Activated naive CD8-positive, alpha-beta T cell treated with anti-CD3 and anti-CD28 coated beads, Interleukin-2, amount 10 ng/mL, durations not matched to agents 7 days and 5 days (primary cell): ENCODE data around the gene LRSAM1. TPM values are rescaled to one million over a fixed set of nuclear protein-coding genes. Genes with fewer than 3 reads are reported as not detected.

ENCODE experiments used
- ATAC-seq: fragments of 150-1000 bp; cut with Tn5 transposase; one replicate; pipeline ENCODE4 v1.10.0; 2021; ENCODE audit warnings: low read depth, moderate library complexity
- POLR2A ChIA-PET: fragments of 350-600 bp; sonication (Branson Sonifier 250); formaldehyde crosslinking; loops from one replicate; lab custom pipeline; 2021; ENCODE audit warnings: antibody characterized with exemption; lab: Charles Lee
- DNase-seq: peaks from one replicate; pipeline ENCODE4 v3.0.0; 2021
- H3K27ac Mint-ChIP-seq: one replicate; pipeline ENCODE4 v1.8.0; 2022; ENCODE audit warnings: mild to moderate bottlenecking, mixed read lengths
- H3K27me3 Mint-ChIP-seq: one replicate; pipeline ENCODE4 v1.8.0; 2022; ENCODE audit warnings: mild to moderate bottlenecking, moderate library complexity, mixed read lengths
- H3K36me3 Mint-ChIP-seq: one replicate; pipeline ENCODE4 v1.8.0; 2021; ENCODE audit warnings: mild to moderate bottlenecking, mixed read lengths
- H3K4me1 Mint-ChIP-seq: one replicate; pipeline ENCODE4 v1.8.0; 2021; ENCODE audit warnings: mixed read lengths
- H3K4me3 Mint-ChIP-seq: one replicate; pipeline ENCODE4 v1.8.0; 2022; ENCODE audit warnings: mild to moderate bottlenecking, moderate library complexity, mixed read lengths
- H3K9me3 Mint-ChIP-seq: one replicate; pipeline ENCODE4 v1.8.0; 2021; ENCODE audit warnings: mixed read lengths
- total RNA-seq, 2 experiments: library from RNA; stranded (reverse); gene quantifications; one replicate each; pipeline ENCODE4 v1.2.3, GENCODE V29; 2021

Gene LRSAM1
- 10 to 100 TPM; 22.4 to 25.5 TPM for total RNA-seq

GRCh38 chr9:127450830-127451607 lies at the start of gene LRSAM1, which contains the start of gene RPL12:
Gene LRSAM1, plus strand, starts transcription at chr9:127451510. Its CDS starts 3,018 bp downstream, at chr9:127454528.
Gene RPL12, minus strand, starts transcription at chr9:127451406. Its CDS starts 89 bp downstream, at chr9:127451317.
- DNase-seq (peak; percentile 99), ATAC-seq (peak; percentile 73)
- POLR2A ChIA-PET, result interaction anchor here (0.6 to 4.2 kb wide), 30 partner anchors 10 to 591 kb away, joined by 3 to 53 read pairs (median 4); partner anchors contain the start of genes CDK9, PTRH1, SLC2A8 and TOR2A
- Mint-ChIP-seq H3K4me3 (peak within 1 kb of the TSS; percentile 89), H3K27ac (peak within 1 kb of the TSS; percentile 96), H3K9me3 (peaks cover 7% of the 10 kb centered on the region), H3K4me1 (peaks cover 36% of the 10 kb centered on the region), H3K27me3 (no peaks in the 10 kb centered on the region), H3K36me3 (peaks cover 49% of the 10 kb centered on the region)

- peaks cover 24% of the 10 kb centered on the region for H3K27me3 Mint-ChIP-seq
- H3K36me3 Mint-ChIP-seq, result no peaks in the 10 kb centered on the region
- POLR2A ChIA-PET, result no interaction called here
- no peak for ATAC-seq
- H3K4me3 Mint-ChIP-seq, result no peak overlapping the region
- H3K27ac Mint-ChIP-seq, result no peak overlapping the region
- no peaks in the 10 kb centered on the region for H3K9me3 Mint-ChIP-seq
- DNase-seq, result no peak
- H3K4me1 Mint-ChIP-seq, result peaks cover 2% of the 10 kb centered on the region
Measured at GRCh38 chr9:127402401-127403090, 48.8 kb upstream of the LRSAM1 start.

- peaks cover 21% of the 10 kb centered on the region for H3K27me3 Mint-ChIP-seq
Measured at GRCh38 chr9:127403507-127404192, 47.7 kb upstream of the LRSAM1 start.

GRCh38 chr9:127404631-127405030 lies 46.7 kb upstream of the LRSAM1 start:
- H3K4me1 Mint-ChIP-seq, result no peaks in the 10 kb centered on the region
- no peak overlapping the region for H3K4me3 Mint-ChIP-seq
- DNase-seq (no peak), ATAC-seq (no peak)
- no peaks in the 10 kb centered on the region for H3K36me3 Mint-ChIP-seq
- no peaks in the 10 kb centered on the region for H3K9me3 Mint-ChIP-seq
- POLR2A ChIA-PET, result no interaction called here
- peaks cover 16% of the 10 kb centered on the region for H3K27me3 Mint-ChIP-seq
- no peak overlapping the region for H3K27ac Mint-ChIP-seq

More at GRCh38 chr9:127403507-127404192, 47.7 kb upstream of the LRSAM1 start:
- Mint-ChIP-seq H3K27ac (no peak overlapping the region), H3K4me3 (no peak overlapping the region), H3K9me3 (no peaks in the 10 kb centered on the region), H3K36me3 (no peaks in the 10 kb centered on the region), H3K4me1 (no peaks in the 10 kb centered on the region)
- DNase-seq (no peak), ATAC-seq (no peak)
- POLR2A ChIA-PET, result no interaction called here

- H3K4me1 Mint-ChIP-seq, result no peaks in the 10 kb centered on the region
- H3K27me3 Mint-ChIP-seq, result peaks cover 11% of the 10 kb centered on the region
- POLR2A ChIA-PET, result no interaction called here
- no peak overlapping the region for H3K27ac Mint-ChIP-seq
- no peak overlapping the region for H3K4me3 Mint-ChIP-seq
- H3K9me3 Mint-ChIP-seq, result no peaks in the 10 kb centered on the region
- no peak for DNase-seq
- H3K36me3 Mint-ChIP-seq, result no peaks in the 10 kb centered on the region
- ATAC-seq, result no peak
Measured at GRCh38 chr9:127405344-127406125, 45.8 kb upstream of the LRSAM1 start.

GRCh38 chr9:127406799-127407491 lies 44.4 kb upstream of the LRSAM1 start:
- POLR2A ChIA-PET, result interaction anchor here (0.7 to 1.2 kb wide), 2 partner anchors 10 to 52 kb away, joined by 3 to 4 read pairs; partner anchors contain the start of gene SLC2A8
- H3K27me3 Mint-ChIP-seq, result peaks cover 10% of the 10 kb centered on the region

GRCh38 chr9:127407492-127407843 lies 43.8 kb upstream of the LRSAM1 start:
- Mint-ChIP-seq H3K27ac (no peak overlapping the region), H3K4me3 (no peak overlapping the region), H3K27me3 (peaks cover 9% of the 10 kb centered on the region), H3K9me3 (no peaks in the 10 kb centered on the region), H3K4me1 (peaks cover 3% of the 10 kb centered on the region), H3K36me3 (no peaks in the 10 kb centered on the region)
- DNase-seq, result no peak
- ATAC-seq, result no peak
- POLR2A ChIA-PET, result interaction anchor here (0.7 to 1.2 kb wide), 2 partner anchors 11 to 51 kb away, joined by 3 to 4 read pairs; partner anchors contain the start of gene SLC2A8

More at GRCh38 chr9:127406799-127407491, 44.4 kb upstream of the LRSAM1 start:
- no peak for ATAC-seq
- Mint-ChIP-seq H3K27ac (no peak overlapping the region), H3K9me3 (no peaks in the 10 kb centered on the region), H3K4me1 (peaks cover 3% of the 10 kb centered on the region), H3K36me3 (no peaks in the 10 kb centered on the region), H3K4me3 (no peak overlapping the region)
- no peak for DNase-seq

- peaks cover 3% of the 10 kb centered on the region for H3K4me1 Mint-ChIP-seq
- H3K9me3 Mint-ChIP-seq, result no peaks in the 10 kb centered on the region
- no peaks in the 10 kb centered on the region for H3K36me3 Mint-ChIP-seq
- H3K27ac Mint-ChIP-seq, result no peak overlapping the region
- H3K4me3 Mint-ChIP-seq, result no peak overlapping the region
- peaks cover 18% of the 10 kb centered on the region for H3K27me3 Mint-ChIP-seq
- DNase-seq (no peak), ATAC-seq (no peak)
- POLR2A ChIA-PET, result no interaction called here
Measured at GRCh38 chr9:127411122-127411521, 40.2 kb upstream of the LRSAM1 start.

GRCh38 chr9:127415141-127415540 lies 36.2 kb upstream of the LRSAM1 start:
- ATAC-seq (no peak), DNase-seq (no peak)
- no peaks in the 10 kb centered on the region for H3K9me3 Mint-ChIP-seq
- H3K4me3 Mint-ChIP-seq, result no peak overlapping the region
- POLR2A ChIA-PET, result no interaction called here
- no peak overlapping the region for H3K27ac Mint-ChIP-seq
- peaks cover 21% of the 10 kb centered on the region for H3K27me3 Mint-ChIP-seq
- no peaks in the 10 kb centered on the region for H3K36me3 Mint-ChIP-seq
- peaks cover 3% of the 10 kb centered on the region for H3K4me1 Mint-ChIP-seq

GRCh38 chr9:127415657-127416056 lies 35.7 kb upstream of the LRSAM1 start:
- H3K9me3 Mint-ChIP-seq, result no peaks in the 10 kb centered on the region
- no peak for DNase-seq
- peaks cover 3% of the 10 kb centered on the region for H3K4me1 Mint-ChIP-seq
- POLR2A ChIA-PET, result no interaction called here
- no peak for ATAC-seq
- no peaks in the 10 kb centered on the region for H3K36me3 Mint-ChIP-seq
- H3K27me3 Mint-ChIP-seq, result peaks cover 21% of the 10 kb centered on the region
- no peak overlapping the region for H3K4me3 Mint-ChIP-seq
- no peak overlapping the region for H3K27ac Mint-ChIP-seq

- POLR2A ChIA-PET, result interaction anchor here (1.3 kb wide), 1 partner anchor 33 kb away, joined by 3 read pairs; no protein-coding TSS in a partner anchor
- H3K4me1 Mint-ChIP-seq, result peaks cover 2% of the 10 kb centered on the region
- H3K36me3 Mint-ChIP-seq, result no peaks in the 10 kb centered on the region
- ATAC-seq (no peak), DNase-seq (no peak)
- peaks cover 15% of the 10 kb centered on the region for H3K27me3 Mint-ChIP-seq
- H3K4me3 Mint-ChIP-seq, result no peak overlapping the region
- H3K27ac Mint-ChIP-seq, result no peak overlapping the region
- no peaks in the 10 kb centered on the region for H3K9me3 Mint-ChIP-seq
Measured at GRCh38 chr9:127417131-127418036, 33.9 kb upstream of the LRSAM1 start.
